Globus pallidus (tissue), 1 donor: ENCODE measurements around the gene CXorf65.

ENCODE experiments used
- DNase-seq: peaks from one replicate; pipeline ENCODE4 v3.0.0-alpha.2; 2015; ENCODE audit warnings: low spot score

Gene CXorf65

DNA sequence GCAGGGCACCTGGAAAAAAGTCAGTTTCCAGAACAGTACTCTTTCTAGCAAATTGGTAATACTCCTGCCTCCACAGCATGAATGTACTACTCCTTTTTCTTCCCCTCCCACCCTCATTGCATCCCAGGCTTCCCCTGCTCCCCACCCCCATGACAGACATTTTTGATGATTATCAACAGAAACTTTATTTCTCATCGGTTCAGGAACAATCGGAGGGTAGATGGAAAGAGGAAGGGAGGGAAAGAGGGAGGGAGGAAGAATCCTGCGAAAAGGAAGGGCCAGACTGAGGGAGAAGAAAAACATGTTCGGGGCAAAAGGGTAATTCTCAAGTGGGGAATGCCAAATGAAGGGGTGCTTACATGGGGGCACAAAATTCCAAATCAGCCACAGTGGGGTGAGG is 705 bp upstream of the CXorf65 start:
- no peak for DNase-seq

DNA sequence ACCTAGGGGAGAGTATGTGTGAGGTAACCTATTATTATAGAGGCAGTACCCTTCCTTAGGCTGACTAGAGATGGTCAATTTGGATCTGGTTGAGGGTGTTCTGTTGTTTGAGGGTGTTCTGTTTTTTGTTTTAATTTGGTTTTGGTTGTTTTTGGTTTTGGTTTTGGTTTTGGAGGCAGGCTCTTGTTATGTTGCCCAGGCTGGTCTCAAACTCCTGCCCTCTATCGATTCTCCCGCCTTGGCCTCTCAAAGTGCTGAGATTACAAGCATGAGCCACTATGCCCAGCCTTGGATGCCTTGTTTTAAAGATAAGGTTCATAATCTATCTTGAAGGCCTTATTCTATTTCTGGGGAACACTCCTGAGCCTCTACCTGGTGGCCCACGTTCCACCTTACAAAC is 912 bp downstream of the CXorf65 start:
- DNase-seq: no peak

DNA sequence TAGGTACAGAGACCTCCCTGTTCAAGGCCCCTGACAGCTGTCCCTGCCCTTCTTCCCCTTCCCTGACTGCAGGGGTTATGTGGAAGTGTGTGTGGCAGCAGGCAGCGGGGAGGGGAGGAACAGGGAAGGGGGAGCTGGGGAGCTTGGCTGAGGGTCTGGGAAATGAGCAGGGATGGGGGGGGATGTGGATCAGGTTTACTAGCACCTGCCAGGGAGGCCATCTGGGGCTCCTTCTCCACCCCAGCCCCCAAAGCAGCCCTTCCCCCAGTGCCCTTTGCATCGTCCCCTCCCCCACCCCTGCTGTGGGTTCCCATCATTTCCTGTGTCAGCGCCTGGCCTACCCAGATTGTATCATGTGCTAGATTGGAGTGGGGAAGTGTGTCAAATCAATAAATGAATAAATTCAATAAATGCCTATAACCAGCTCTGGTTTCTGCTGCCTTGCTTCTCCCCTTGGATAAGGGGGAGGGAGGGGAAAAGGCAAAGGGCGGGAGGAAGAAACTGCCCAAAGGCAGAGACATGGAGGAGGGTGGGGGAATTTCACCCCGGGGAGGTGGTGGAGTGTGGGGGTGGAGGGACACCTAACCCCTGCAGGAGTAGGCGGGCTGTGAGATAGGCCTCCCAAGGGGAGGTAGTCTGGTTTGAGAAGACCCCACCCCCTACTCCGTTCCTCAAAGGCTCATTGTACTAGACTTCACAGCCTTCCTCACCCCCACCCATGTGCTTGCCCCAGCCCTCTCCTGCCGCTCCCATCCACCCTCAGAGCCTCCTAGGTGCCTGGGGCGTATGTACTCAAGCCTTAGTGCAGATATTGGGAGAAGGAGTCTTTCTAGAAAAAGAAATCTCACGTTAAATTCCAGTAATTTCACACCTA is 3.2 kb downstream of the CXorf65 start:
- no peak for DNase-seq

DNA sequence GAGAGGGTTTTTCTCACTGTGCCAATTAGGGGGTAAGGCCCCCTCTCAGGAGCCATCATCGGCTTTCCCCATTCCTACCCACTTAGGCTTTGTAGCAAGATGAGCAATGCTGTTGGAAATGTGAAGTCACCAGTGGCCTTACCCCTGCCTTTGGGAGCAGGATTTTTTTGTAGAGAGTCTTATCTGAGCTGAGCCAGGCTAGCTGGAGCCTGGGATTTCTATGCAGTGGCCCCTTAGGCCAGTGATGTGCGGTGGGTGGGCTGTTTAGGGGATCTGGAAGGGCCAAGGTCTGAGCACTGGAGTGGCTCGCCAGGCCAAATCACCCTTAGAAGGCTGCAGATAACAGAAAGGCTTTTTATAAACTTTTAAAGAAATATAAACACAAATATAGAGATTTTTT is 4.2 kb downstream of the CXorf65 start:
- no peak for DNase-seq

DNA sequence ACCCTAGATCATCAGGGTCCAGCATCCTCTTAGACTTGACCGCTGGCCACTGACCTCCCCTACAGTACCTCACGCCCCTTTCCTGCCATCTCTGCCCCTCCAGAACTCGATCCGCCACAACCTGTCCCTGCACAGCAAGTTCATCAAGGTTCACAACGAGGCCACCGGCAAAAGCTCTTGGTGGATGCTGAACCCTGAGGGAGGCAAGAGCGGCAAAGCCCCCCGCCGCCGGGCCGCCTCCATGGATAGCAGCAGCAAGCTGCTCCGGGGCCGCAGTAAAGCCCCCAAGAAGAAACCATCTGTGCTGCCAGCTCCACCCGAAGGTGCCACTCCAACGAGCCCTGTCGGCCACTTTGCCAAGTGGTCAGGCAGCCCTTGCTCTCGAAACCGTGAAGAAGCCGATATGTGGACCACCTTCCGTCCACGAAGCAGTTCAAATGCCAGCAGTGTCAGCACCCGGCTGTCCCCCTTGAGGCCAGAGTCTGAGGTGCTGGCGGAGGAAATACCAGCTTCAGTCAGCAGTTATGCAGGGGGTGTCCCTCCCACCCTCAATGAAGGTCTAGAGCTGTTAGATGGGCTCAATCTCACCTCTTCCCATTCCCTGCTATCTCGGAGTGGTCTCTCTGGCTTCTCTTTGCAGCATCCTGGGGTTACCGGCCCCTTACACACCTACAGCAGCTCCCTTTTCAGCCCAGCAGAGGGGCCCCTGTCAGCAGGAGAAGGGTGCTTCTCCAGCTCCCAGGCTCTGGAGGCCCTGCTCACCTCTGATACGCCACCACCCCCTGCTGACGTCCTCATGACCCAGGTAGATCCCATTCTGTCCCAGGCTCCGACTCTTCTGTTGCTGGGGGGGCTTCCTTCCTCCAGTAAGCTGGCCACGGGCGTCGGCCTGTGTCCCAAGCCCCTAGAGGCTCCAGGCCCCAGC is 5.7 kb downstream of the CXorf65 start:
- no peak for DNase-seq

DNA sequence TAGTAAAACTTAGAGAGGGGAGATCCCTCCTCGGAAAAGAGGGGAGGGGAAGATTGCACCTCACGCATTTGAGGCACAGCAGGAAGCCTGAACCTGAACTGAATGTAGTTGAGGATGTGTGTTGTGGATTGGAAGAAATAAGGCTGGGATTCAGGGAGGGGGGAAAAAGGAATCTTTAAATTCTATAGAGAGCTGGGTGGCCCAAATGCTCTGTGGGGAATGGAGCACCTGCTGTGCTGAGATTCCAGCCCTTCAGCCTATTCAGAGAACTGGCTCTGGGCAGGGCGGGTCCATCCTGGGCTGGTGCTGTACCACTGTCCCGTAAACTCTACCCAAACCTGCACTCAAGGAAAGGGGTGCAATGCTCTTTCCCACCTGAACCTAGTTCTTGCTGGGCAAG is 6.8 kb downstream of the CXorf65 start:
- no peak for DNase-seq

DNA sequence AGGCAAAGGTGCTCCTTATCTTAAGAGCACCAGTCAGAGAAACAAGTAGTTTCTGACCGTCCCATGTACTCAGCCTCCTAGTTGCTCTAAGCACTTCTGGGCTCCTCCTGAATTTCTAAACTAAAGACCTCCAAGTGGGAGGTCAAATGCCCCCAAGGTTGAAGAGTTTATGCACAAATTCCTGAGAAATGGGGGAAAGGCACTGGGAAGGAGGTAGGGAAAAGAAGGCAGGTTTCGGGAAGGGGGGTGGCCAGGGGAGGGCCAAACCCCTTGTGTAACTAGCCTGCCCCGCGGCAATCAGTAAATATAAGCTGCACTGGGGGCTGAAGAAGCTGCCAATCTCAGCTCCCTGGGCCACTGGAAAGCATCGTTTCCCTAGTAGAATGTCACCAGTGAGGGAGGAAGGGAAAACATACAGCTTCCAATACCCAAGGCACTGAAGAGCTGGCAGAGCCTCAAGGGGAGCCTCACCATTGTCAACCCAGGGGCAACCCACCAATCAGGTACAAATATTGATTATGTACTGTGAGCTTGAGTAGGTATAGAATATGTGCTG is 7.5 kb downstream of the CXorf65 start:
- no peak for DNase-seq

DNA sequence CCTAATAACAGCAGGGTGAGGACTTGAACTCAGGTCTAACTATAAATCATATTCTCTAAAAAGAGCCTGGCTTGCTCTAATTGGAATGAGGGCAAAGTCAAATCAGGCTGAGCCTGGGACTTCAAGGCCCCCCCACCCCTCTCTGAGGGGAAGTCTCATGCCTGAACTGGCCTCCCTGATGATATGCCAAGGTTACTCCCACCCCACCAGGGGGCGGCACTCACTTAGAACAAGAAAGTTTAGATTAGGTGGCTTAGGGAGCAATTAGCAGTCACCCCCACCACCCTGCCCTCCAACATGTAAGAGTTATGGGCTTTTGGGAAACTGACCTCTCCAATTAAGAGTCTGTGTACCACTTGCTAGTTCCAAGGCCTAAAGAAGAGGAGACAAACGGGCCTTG is 8.2 kb downstream of the CXorf65 start:
- peak; percentile 59 for DNase-seq

DNA sequence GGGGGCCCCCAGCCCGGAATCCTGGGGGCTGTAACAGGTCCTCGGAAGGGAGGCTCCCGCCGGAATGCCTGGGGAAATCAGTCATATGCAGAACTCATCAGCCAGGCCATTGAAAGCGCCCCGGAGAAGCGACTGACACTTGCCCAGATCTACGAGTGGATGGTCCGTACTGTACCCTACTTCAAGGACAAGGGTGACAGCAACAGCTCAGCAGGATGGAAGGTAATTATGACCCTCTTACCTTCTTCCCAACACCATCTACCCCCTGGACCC is 9.8 kb downstream of the CXorf65 start:
- DNase-seq: no peak

DNA sequence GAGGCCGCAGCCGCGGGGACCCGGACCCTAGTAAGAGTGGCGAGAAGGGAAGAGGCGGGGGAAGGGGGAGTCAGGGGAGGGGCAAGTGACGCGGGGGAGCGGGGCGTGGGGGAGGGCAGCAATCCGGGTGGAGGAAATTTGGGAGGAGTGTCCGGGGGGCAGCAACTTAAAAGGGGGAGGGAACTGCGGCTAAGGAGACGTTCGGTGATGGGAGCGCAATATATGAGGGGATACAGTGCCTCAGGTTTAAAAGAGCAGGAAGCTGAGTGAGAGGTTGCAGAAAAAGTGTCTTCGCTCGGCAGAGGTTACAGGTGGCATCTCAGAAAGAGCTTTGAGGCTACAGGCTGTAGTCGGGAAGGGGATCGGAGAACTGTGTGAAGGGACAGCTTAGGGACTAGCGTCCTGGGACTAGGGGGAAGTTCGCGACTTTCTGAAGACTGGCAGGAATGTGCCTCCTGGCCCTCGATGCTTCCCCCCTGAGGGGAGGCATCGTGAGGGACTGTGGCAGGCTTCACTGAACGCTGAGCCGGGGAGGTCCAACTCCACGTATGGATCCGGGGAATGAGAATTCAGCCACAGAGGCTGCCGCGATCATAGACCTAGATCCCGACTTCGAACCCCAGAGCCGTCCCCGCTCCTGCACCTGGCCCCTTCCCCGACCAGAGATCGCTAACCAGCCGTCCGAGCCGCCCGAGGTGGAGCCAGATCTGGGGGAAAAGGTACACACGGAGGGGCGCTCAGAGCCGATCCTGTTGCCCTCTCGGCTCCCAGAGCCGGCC is 10.4 kb downstream of the CXorf65 start:
- DNase-seq: no peak

DNA sequence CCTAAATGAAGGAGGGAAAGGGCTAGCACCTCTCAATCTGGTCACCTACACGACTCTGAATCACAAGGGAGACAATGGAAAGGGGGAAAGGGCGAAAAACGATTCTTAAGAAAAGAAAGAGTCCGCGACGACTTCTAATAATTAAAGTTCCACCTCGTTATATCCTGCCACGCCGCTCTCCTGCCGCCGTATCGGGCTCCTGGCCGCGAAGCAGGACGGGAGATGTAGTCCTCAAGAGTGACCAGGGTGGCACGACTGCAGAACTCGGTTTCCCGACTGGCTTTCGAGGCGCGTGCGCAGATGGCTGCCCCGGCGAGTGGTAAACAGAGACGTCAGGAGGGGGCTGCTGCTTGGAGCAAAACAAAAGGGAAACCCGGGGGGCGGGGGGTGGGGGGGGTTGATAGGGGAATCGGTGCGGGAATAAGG is 11.0 kb downstream of the CXorf65 start, which contains the start of gene FOXO4:
FOXO4 (plus strand) TSS at position 297 of the 426 bp plus-strand sequence. CDS start 678 bp downstream, outside the sequence.
- peak; percentile 89 for DNase-seq

DNA sequence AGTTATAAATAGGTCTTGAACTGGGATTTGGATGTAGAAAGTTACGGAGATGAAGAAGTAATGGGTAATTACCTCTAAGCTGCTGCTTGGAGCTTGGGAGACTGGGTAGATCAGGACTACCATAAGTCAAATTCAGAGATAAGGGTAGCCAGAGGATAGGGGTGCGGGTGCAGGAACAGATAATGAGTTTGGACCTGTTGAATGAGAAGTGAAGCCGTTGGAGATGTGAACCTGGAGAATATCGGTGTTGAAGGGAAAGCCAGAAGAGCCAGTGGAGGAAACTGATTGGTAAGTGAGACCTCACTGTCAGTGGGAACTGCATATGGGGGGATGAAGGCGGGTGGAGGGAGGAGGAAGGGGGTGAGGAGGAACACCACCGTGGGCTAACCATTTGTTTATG is 11.5 kb downstream of the CXorf65 start:
- no peak for DNase-seq

DNA sequence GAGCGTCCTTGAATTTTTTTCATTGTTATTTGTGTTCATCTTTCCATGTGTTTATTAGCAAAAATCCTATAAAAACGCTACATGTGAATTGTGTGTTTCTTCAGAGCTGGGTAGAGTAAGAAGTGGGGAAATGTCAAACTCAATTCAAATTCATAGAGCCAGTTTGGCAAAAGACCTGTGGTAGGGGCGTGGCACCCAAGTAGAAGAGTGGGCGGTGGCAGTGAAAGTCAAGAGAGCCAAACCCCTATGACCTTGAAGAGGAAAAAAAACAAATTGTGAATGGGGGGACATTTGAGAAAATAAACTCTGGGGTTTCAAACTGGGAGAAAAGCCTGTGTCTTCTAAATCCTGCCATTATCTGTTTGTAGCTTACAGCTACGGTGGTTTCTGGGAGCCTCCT is 15.3 kb downstream of the CXorf65 start:
- DNase-seq: no peak

DNA sequence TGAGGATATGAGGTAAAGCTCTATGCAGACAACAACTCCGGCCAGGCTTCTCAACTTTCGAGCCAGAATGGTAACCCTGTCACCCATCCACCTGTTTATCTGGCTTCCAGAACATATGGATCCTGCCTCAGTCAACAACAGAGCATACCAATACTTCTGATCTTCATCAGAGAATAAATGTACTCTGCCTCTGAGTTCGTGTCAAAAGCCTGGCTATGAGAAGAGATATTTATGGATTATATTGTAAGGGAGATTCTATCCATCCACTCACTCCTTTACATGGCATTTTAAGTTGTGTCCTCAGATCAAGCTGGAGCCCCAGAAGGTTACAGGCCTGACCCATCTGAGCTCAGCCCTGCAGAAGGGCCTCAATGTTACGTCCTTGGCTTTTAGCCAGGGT is 20.6 kb downstream of the CXorf65 start:
- DNase-seq: no peak

DNA sequence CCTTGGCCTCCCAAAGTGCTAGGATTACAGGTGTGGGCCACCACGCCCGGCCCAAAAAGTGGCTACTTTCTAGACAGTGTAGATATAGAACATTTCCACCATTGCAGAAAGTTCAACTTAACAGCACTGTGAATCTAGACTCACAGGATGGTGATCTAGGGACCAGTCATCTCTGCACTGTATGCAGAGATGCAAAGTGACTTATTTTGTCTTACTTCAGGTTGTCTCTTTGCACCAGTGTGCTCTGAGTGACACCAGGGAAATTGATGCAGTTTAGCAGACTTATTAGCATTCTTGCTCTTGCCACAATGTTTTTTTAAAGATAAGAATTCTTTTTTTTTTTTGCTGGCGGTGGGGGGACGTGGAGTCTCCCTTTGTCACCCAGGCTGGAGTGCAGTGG is 23.7 kb downstream of the CXorf65 start:
- no peak for DNase-seq

DNA sequence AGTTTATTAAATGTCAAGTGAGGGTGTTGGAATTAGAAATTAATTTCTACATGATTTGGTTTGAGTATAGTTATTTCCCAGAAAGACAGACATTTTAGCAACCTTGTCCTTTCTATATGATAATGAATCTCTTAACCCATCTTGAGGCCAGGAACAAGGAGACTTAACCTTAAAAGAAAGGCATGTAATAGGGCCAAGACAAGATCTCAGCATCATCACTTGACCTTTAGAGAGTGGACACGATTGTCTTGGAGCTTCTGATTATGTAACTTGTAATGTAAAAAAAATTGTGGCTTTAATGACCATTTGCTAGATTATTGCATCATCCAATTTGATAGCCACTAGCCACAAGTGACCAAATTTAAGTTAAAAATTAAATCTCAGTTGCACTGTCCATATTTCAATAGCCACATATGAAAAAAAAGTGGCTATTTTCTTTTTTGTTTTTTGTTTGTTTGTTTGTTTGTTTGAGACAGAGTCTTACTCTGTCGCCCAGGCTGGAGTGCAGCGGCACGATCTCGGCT is 24.4 kb downstream of the CXorf65 start:
- DNase-seq: no peak

DNA sequence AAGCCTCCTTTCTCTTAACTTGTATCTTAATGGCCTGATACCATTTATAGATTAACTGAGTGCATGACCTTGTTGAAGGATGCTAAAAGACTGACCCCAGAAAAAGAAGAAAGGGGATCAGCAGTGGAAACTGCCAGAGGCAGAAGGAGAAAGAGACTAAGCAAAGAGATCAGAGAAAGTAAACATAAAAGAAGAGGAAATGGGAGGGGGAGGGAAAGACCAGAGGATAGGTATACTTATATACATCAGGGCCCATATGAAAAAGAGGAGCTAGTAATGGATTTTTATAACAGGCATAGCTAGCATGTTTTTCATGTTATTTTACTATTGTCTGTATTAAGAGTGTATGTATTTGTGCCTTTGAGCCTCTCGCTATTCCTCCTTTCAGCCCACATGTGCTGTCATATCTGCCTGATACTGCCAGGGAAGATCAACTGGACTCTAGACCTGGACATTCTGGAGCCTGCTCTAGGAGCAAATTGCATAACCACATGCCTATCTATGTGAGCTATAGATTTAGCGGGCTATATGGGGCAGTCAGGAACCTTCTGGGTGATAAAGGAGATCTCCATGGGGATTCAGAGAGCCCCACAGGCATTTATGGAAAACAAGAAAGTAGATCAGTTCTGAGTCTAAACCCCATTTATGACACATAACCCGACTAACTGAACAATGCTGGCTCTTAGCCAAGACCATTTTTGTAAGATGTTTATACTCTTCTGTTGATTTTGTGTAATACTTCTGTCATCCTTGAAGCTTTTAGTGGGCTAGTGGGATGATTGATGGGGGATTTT is 25.0 kb downstream of the CXorf65 start:
- DNase-seq: no peak

DNA sequence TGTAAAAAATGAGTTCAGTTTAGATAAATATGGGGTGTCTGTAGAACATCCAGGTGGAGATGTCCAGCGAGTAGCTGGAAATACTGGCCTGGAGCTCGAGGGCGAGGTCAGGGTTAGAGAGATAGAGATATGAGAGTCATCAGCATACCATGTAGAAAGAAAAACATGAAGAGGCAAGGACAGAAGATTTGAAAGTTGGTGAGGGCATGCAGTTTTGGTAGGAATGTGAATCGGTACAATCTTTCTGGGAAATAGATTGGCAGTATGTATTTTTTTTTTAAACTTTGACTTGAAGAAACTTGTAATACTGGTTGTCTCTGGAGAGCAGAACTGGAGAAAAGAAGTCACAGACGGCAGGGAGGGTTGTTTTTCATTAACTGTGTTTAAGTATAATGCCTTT is 36.0 kb downstream of the CXorf65 start:
- DNase-seq: no peak

DNA sequence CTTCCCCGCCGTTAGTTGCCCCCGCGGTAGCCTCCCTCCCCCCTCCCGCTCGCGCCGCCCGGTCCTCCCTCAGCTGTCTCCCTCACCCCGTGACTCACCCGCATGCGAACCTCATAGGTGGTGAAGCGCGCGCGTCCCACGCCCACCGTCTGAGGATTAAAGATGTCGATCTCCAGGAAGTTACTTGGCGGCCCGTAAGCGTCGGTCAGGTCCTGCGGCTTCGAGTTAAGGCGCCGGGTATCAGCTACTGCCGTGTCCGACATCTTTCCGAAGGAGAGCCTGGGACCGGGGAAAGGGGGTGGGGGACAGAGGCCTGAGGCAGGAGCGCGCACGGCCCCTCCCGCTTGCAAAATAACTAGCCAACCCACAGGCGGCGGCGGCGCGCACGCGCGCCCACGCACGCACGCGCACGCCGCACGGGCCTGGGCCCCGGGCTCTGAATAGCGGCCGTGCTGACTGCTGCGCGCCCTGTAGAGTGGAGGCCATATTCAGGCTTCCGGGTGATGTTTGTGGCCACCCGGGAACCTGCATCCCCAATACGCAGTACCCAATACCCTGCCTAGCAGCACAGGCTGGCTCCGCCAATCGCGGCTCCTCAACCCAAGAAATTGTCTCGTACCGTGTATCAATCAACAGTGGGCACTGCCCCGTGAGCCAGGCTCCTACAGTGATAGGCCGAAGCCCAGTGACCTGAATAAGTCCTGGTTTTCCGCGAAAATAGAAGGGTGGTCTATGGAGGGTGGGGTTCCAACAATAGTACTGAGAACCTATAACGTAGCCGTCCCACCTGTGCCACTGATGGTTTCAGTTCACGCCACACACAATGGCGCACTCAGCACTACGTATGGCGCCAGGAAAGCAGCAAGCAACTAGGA is 38.3 kb downstream of the CXorf65 start, which contains the start of gene SNX12:
SNX12 (minus strand) TSS at position 291 of the 875 bp plus-strand sequence; CDS start at position 263, 28 bp downstream.
- DNase-seq: peak; percentile 91

DNA sequence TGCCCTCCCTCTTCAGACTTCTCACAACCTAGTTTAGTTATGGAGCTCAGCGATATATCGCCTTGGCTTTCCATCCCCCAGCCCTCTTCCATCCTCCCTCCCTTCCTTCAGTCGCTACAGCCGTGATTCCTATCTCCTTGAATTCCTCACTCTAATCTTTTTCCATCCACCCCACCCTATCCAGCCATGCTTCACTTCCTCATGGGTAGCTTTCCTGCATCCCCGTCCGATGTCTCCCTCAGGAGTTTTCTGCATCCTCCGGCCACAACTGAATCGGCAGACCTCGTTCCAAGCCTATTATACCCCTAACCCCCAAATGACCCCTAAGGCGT is 38.9 kb downstream of the CXorf65 start:
- DNase-seq: no peak
